IMR-90 (cell line): ENCODE data around the gene MALL. TPM values are rescaled to one million over a fixed set of nuclear protein-coding genes. Genes with fewer than 3 reads are reported as not detected.

Experiments used
- ATAC-seq: fragments of 200-7000 bp; cut with Tn5 transposase; 2 replicates; pipeline ENCODE4 v1.9.1; 2020; ENCODE audit warnings: low read depth, mild to moderate bottlenecking, moderate library complexity
- BruUV-seq: library from RNA; stranded (reverse); fragments of 400-500 nt; replicated peaks from 2 replicates; lab custom pipeline; 2021; lab: Mats Ljungman, UMichigan
- CTCF ChIA-PET: fragments of 300-600 bp; formaldehyde crosslinking; extraction: SDS; loops from one replicate; lab custom pipeline; 2021; ENCODE audit warnings: antibody characterized with exemption; lab: Yijun Ruan, JAX
- POLR2A ChIA-PET: fragments of 300-600 bp; sonication (Branson Sonifier 250); formaldehyde crosslinking; loops from one replicate; lab custom pipeline; 2022; ENCODE audit warnings: antibody characterized with exemption; ENCODE audit not compliant: unreplicated experiment; lab: Charles Lee
- DNase-seq: peaks from one replicate; pipeline ENCODE4 v3.0.0; 2013
- H2AFZ ChIP-seq: replicated peaks from 2 replicates; pipeline ENCODE3; 2013; ENCODE audit warnings: low read length, mild to moderate bottlenecking; ENCODE audit not compliant: poor library complexity
- H2AK5ac ChIP-seq: 2 replicates; pipeline ENCODE4 v1.6.1; 2013; ENCODE audit warnings: low read depth, low read length, inconsistent platforms
- H2AK9ac ChIP-seq: replicated peaks from 2 replicates; pipeline ENCODE3; 2013; ENCODE audit warnings: mild to moderate bottlenecking, low read depth, low read length, moderate library complexity; ENCODE audit not compliant: poor library complexity
- H2BK120ac ChIP-seq: 2 replicates; pipeline ENCODE4 v1.6.1; 2013; ENCODE audit warnings: low read depth, low read length, inconsistent platforms
- H2BK15ac ChIP-seq: 3 replicates; pipeline ENCODE4 v1.6.1; 2013; ENCODE audit warnings: low read depth, low read length, inconsistent platforms
- H2BK20ac ChIP-seq: 2 replicates; pipeline ENCODE4 v1.6.1; 2013; ENCODE audit warnings: low read depth, mild to moderate bottlenecking, inconsistent platforms, low read length, moderate library complexity
- H2BK5ac ChIP-seq: 2 replicates; pipeline ENCODE4 v1.6.1; 2013; ENCODE audit warnings: mild to moderate bottlenecking, low read depth, low read length, inconsistent platforms; ENCODE audit not compliant: poor library complexity, severe bottlenecking
- H3K14ac ChIP-seq: replicated peaks from 2 replicates; pipeline ENCODE4 v1.6.1; 2013; ENCODE audit warnings: low read depth, low read length, inconsistent platforms
- H3K18ac ChIP-seq: 2 replicates; pipeline ENCODE4 v1.6.1; 2013; ENCODE audit warnings: low read depth, low read length, control low read depth
- H3K23ac ChIP-seq: 2 replicates; pipeline ENCODE4 v1.6.1; 2013; ENCODE audit warnings: low read depth, low read length, inconsistent platforms
- H3K27ac ChIP-seq: 2 replicates; pipeline ENCODE4 v1.5.1; 2013; ENCODE audit warnings: mild to moderate bottlenecking, control low read depth, low read length; ENCODE audit not compliant: insufficient read depth
- H3K27me3 ChIP-seq: 2 replicates; pipeline ENCODE4 v1.6.1; 2013; ENCODE audit warnings: low read length; ENCODE audit not compliant: control insufficient read depth, insufficient read depth
- H3K36me3 ChIP-seq: 2 replicates; pipeline ENCODE4 v1.6.1; 2013; ENCODE audit warnings: low read length, mixed read lengths; ENCODE audit not compliant: control insufficient read depth, insufficient read depth
- H3K4ac ChIP-seq: 2 replicates; pipeline ENCODE4 v1.6.1; 2013; ENCODE audit warnings: low read depth, low read length, inconsistent platforms
- H3K4me1 ChIP-seq: 2 replicates; pipeline ENCODE4 v1.6.1; 2013; ENCODE audit warnings: low read length, mixed read lengths; ENCODE audit not compliant: control insufficient read depth, insufficient read depth
- H3K4me2 ChIP-seq: 2 replicates; pipeline ENCODE4 v1.6.1; 2013; ENCODE audit warnings: low read depth, mild to moderate bottlenecking, control low read depth, low read length, moderate library complexity
- H3K4me3 ChIP-seq: 2 replicates; pipeline ENCODE4 v1.5.1; 2013; ENCODE audit warnings: low read depth, mild to moderate bottlenecking, control low read depth, low read length, moderate library complexity; ENCODE audit not compliant: insufficient read depth
- H3K56ac ChIP-seq: 2 replicates; pipeline ENCODE4 v1.6.1; 2013; ENCODE audit warnings: low read length, inconsistent platforms; ENCODE audit not compliant: insufficient read depth; ENCODE audit errors: extremely low read depth
- H3K79me1 ChIP-seq, 2 experiments: 2 replicates each; pipeline ENCODE4 v1.6.1; 2013; ENCODE audit warnings: low read length in 2 of 2, inconsistent platforms in 1 of 2, low read depth in 1 of 2
- H3K9ac ChIP-seq: 2 replicates; pipeline ENCODE4 v1.6.1; 2013; ENCODE audit warnings: low read depth, low read length, control low read depth
- H3K9me1 ChIP-seq: 2 replicates; pipeline ENCODE4 v1.6.1; 2013; ENCODE audit warnings: low read length, inconsistent platforms; ENCODE audit not compliant: insufficient read depth
- H3K9me3 ChIP-seq: 2 replicates; pipeline ENCODE4 v1.6.1; 2013; ENCODE audit warnings: low read length; ENCODE audit not compliant: control insufficient read depth, insufficient read depth
- H4K20me1 ChIP-seq: 2 replicates; pipeline ENCODE4 v1.6.1; 2013; ENCODE audit warnings: low read length, inconsistent platforms; ENCODE audit not compliant: insufficient read depth
- H4K5ac ChIP-seq: 2 replicates; pipeline ENCODE4 v1.6.1; 2013; ENCODE audit warnings: mild to moderate bottlenecking, low read depth, low read length, control low read depth
- H4K8ac ChIP-seq, 2 experiments: 2 replicates each; pipeline ENCODE4 v1.6.1; 2013; ENCODE audit warnings: low read depth in 2 of 2, low read length in 2 of 2, control low read depth in 1 of 2, inconsistent platforms in 1 of 2
- H4K91ac ChIP-seq: 2 replicates; pipeline ENCODE4 v1.6.1; 2013; ENCODE audit warnings: low read depth, low read length, inconsistent platforms; ENCODE audit not compliant: insufficient read depth
- BHLHE40 ChIP-seq: fragments of 150-350 bp; IDR thresholded peaks from 2 replicates; pipeline ENCODE4 v1.6.1; 2016; ENCODE audit warnings: mild to moderate bottlenecking, low read depth, low read length
- MAFK ChIP-seq: IDR thresholded peaks from 2 replicates; pipeline ENCODE4 v1.6.1; 2012; ENCODE audit warnings: low read depth, low read length, improper control_type of control experiment
- POLR2A ChIP-seq: IDR thresholded peaks from 2 replicates; pipeline ENCODE4 v1.6.1; 2012; ENCODE audit warnings: mild to moderate bottlenecking, low read depth, low read length
- WGBS, 2 experiments: methylation state at CpG; one replicate each; pipeline versions ENCODE4 v1.1.5 to v1.1.7; 2013; ENCODE audit warnings: missing lambda C conversion rate in 2 of 2; ENCODE audit not compliant: insufficient read length in 1 of 2; ENCODE audit errors: extremely low coverage in 2 of 2; 5-methylcytosine and 5-hydroxymethylcytosine counted together
- dilution Hi-C: fragments of 300-500 bp; cut with HindIII; formaldehyde crosslinking; loops from one replicate; pipeline ENCODE4 v1.14.3; 2018; ENCODE audit warnings: low sequenced_read_pairs; ENCODE audit not compliant: unreplicated experiment
- in situ Hi-C: fragments of 300-500 bp; cut with MboI; formaldehyde crosslinking; loops from 3 replicates; pipeline ENCODE4 v1.14.3; 2019; ENCODE audit warnings: low sequenced_read_pairs, inconsistent platforms, mixed read lengths
- intact Hi-C: fragments of 100-400 bp; cut with micrococcal nuclease; formaldehyde crosslinking; loops from 2 replicates; pipeline ENCODE4 v1.10.0; 2022
- polyA plus RNA-seq, 3 experiments: library from polyadenylated mRNA; depleted of rRNA; stranded (reverse); fragments of >200 nt; gene quantifications; 2 replicates each; pipeline ENCODE4 v1.2.3, GENCODE V29; 2012; ENCODE audit warnings: low replicate concordance in 1 of 3
- total RNA-seq: library from RNA; depleted of rRNA; stranded (reverse); fragments of >200 nt; gene quantifications from 2 replicates; pipeline ENCODE4 v1.2.3, GENCODE V29; 2012
- TF ChIP-seq, protein P1 (sequence below): fragments of 150-350 bp; IDR thresholded peaks from 2 replicates; pipeline ENCODE4 v1.6.1; 2016; ENCODE audit warnings: low read depth, mild to moderate bottlenecking, low read length, moderate library complexity, borderline replicate concordance

Gene MALL
- total and polyA plus RNA-seq, 2 of the 4 experiments (the other 2 are of a cell fraction) = 1.6 TPM

DNA sequence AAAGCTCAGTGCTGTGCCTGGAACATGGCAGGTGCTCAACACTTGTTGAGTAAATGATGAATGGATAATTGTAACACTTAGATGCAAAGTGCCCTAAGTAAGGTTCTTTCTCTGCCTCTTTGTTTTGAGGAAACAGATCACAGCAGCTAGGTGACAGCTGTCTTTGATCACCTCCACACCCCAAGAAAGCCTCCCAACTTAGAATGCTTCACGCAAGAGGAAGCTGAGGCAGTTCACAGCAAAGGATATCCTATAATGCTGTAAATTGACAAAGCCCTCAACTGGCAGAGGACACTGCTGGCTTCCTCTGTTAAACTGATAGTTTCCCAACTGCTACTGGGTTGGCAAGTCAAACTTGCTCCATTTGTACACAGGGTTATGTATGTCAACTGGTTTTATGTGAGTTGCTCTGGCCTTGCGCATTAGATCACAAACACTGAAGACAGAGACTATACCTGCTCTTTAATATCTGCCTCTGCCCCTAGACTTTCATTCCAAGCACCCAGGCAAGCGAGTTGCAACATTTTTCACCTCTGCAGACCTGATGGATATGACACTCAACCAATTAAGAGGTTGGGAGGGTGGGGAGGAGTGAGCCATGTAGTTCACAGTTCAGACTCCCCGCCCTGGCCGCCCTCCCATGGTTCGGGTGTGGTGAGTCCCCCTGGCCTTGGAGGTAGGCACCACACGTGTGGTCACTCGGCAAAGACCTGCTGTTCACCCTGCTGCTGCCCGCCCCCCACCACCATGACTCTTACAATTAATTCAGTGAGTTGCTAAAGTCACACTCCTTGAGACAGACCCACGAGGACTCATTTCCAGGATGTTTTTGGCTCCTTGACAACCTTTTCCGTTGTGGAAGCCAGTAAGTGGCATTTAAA lies 4.8 kb upstream of the MALL start:
- Histone ChIP-seq H2AFZ (no peak overlapping the region), H3K56ac (no peak overlapping the region), H3K18ac (no peak overlapping the region), H3K14ac (no peak overlapping the region), H2AK9ac (no peak overlapping the region), H4K8ac (no peak overlapping the region), H2BK120ac (no peak overlapping the region), H3K4me2 (no peak overlapping the region), H2AK5ac (no peak overlapping the region), H3K23ac (no peak overlapping the region), H2BK5ac (no peak overlapping the region), H3K27ac (no peak overlapping the region), H3K4me3 (no peak overlapping the region), H2BK20ac (no peak overlapping the region), H3K4ac (no peak overlapping the region), H2BK15ac (no peak overlapping the region), H3K27me3 (peaks cover 8% of the 10 kb centered on the region), H3K4me1 (no peaks in the 10 kb centered on the region), H4K20me1 (no peaks in the 10 kb centered on the region), H3K9me3 (no peaks in the 10 kb centered on the region), H4K5ac (no peak overlapping the region), H4K91ac (no peak overlapping the region), H3K79me1 (no peaks in the 10 kb centered on the region), H3K36me3 (no peaks in the 10 kb centered on the region), H3K9ac (no peak overlapping the region), H3K9me1 (no peaks in the 10 kb centered on the region; the same call in 1 of the 2 replicates)
- no CpG with 5 or more reads among the region's 11 CpGs for WGBS, 2 experiments
- intact Hi-C loops (no loop called here), dilution Hi-C loops (no loop called here), in situ Hi-C loops (no loop called here)
- POLR2A ChIA-PET = no interaction called here
- CTCF ChIA-PET = no interaction called here
- DNase-seq = no peak
- no peak for ATAC-seq
- TF ChIP-seq BHLHE40 = no peak
- no peak for TF ChIP-seq MAFK
- TF ChIP-seq POLR2A = no peak
- TF ChIP-seq, protein P1, sequence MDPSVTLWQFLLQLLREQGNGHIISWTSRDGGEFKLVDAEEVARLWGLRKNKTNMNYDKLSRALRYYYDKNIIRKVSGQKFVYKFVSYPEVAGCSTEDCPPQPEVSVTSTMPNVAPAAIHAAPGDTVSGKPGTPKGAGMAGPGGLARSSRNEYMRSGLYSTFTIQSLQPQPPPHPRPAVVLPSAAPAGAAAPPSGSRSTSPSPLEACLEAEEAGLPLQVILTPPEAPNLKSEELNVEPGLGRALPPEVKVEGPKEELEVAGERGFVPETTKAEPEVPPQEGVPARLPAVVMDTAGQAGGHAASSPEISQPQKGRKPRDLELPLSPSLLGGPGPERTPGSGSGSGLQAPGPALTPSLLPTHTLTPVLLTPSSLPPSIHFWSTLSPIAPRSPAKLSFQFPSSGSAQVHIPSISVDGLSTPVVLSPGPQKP = no peak
- no TSS peak for BruUV-seq
